ENCODE data around the gene CNTNAP2.

DNA sequence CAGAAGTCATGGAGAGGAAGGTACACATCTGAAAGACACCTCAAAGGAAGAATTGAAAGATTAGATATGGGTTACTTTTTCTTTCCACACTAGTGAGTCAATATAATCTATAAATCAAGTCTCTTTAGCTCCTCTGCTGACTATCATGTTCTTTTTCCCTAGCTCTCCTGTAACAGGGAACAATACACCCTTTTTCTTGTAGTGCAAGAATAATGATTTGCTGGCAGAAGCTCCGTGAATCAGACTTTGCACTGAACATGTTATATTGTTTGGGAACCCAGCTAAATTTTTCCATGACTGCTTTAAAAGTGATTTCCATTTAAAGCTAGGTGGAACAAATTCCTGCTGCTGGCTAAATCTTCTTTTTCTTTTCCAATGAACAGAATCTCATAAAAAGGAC lies 1717.4 kb downstream of the CNTNAP2 start:
- TF ChIP-seq, protein P1, sequence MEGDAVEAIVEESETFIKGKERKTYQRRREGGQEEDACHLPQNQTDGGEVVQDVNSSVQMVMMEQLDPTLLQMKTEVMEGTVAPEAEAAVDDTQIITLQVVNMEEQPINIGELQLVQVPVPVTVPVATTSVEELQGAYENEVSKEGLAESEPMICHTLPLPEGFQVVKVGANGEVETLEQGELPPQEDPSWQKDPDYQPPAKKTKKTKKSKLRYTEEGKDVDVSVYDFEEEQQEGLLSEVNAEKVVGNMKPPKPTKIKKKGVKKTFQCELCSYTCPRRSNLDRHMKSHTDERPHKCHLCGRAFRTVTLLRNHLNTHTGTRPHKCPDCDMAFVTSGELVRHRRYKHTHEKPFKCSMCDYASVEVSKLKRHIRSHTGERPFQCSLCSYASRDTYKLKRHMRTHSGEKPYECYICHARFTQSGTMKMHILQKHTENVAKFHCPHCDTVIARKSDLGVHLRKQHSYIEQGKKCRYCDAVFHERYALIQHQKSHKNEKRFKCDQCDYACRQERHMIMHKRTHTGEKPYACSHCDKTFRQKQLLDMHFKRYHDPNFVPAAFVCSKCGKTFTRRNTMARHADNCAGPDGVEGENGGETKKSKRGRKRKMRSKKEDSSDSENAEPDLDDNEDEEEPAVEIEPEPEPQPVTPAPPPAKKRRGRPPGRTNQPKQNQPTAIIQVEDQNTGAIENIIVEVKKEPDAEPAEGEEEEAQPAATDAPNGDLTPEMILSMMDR (conservative IDR thresholded peaks at IDR 0.05; ENCODE audit: low read depth, low read length) = no peak
- TF ChIP-seq EZH2 (IDR thresholded peaks at IDR 0.05; ENCODE audit: borderline replicate concordance, low read depth, low read length, poor library complexity, severe bottlenecking) = no peak
